Activated naive CD4-positive, alpha-beta T cell treated with anti-CD3 and anti-CD28 coated beads, Interleukin-2, amount 50 U/mL, for 24 hours (primary cell): Measurements from ENCODE around the gene GSX2.
"Not testable (repeated sequence)": the region's sequence is repeated elsewhere in the genome, so short reads cannot be mapped to it uniquely, and the experiment has no call there.

Experiments used
- H3K27ac Mint-ChIP-seq: one replicate; pipeline ENCODE4 v1.8.0; 2021; ENCODE audit warnings: mild to moderate bottlenecking, mixed read lengths
- H3K27me3 Mint-ChIP-seq: one replicate; pipeline ENCODE4 v1.8.0; 2021; ENCODE audit warnings: mixed read lengths
- H3K36me3 Mint-ChIP-seq: one replicate; pipeline ENCODE4 v1.8.0; 2021; ENCODE audit warnings: mixed read lengths
- H3K4me1 Mint-ChIP-seq: one replicate; pipeline ENCODE4 v1.8.0; 2021; ENCODE audit warnings: mixed read lengths
- H3K4me3 Mint-ChIP-seq: one replicate; pipeline ENCODE4 v1.8.0; 2021; ENCODE audit warnings: mild to moderate bottlenecking, mixed read lengths
- H3K9me3 Mint-ChIP-seq: one replicate; pipeline ENCODE4 v1.8.0; 2021; ENCODE audit warnings: mixed read lengths

Gene GSX2

GRCh38 chr4:54099748-54100574 lies at the start of gene GSX2:
Gene GSX2, plus strand, starts transcription at chr4:54100163. Its CDS starts 182 bp downstream, at chr4:54100345.
- H3K27ac Mint-ChIP-seq: no peak within 1 kb of the TSS
- H3K36me3 Mint-ChIP-seq: no peaks in the 10 kb centered on the region
- peak within 1 kb of the TSS; percentile 71 for H3K4me3 Mint-ChIP-seq
- no peaks in the 10 kb centered on the region for H3K9me3 Mint-ChIP-seq
- peaks cover 80% of the 10 kb centered on the region for H3K27me3 Mint-ChIP-seq
- H3K4me1 Mint-ChIP-seq: peaks cover 49% of the 10 kb centered on the region

DNA sequence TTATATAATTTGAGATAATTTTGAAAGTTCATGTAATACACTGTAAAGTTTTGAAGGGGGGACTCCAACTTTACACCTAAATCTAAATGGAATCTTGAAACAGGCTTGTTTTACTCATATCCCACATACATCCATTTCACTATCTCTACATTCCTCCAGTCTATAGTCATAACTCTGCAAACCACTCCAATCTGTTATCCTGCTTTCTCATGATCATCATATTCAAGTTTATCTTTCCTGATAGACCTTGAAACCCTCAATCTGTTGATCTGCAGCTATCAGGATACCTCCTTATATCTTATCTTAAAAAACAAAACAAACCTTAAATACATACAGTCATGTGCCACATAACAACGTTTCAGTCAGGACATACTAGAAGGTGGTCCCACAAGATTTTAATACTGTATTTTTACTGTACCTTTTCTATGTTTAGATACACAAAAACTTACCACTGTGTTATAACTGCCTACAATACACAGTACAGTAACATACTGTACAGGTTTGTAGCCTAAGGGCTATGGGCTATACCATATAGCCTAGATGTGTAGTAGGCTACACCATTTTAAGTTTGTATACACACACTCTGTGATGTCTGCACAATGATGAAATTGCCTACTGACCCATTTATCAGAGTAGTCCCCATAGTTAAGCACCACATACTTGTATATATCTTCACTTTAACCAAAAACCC lies 49.6 kb upstream of the GSX2 start:
- Mint-ChIP-seq H3K27ac (no peak overlapping the region), H3K27me3 (no peaks in the 10 kb centered on the region), H3K4me3 (no peak overlapping the region), H3K36me3 (peaks cover 13% of the 10 kb centered on the region), H3K4me1 (peaks cover 52% of the 10 kb centered on the region), H3K9me3 (no peaks in the 10 kb centered on the region)

- H3K4me1 Mint-ChIP-seq: peaks cover 74% of the 10 kb centered on the region
These were observed 46.6 kb upstream of the GSX2 start for GRCh38 chr4:54053322-54053721.

DNA sequence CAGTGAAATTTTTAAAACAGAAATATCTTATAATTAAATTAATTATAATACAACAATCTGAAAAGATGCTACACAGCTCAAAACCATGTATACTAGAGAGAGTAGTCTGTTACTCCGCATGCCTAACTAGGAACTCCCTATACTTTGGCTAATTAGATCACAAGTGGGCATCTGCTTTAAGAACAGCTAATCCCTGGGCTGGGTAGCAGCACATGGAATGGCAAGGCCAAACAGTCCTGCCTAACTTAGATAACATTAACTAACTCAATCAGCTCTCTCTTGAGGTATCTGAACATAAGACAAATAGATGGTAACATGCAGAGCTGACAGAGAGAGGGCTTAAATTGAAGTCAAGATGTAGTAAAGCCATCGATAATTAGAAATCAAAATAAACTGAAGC lies 45.5 kb upstream of the GSX2 start:
- Mint-ChIP-seq H3K4me3 (no peak overlapping the region), H3K27ac (no peak overlapping the region), H3K36me3 (peaks cover 9% of the 10 kb centered on the region), H3K9me3 (no peaks in the 10 kb centered on the region), H3K27me3 (no peaks in the 10 kb centered on the region), H3K4me1 (peaks cover 82% of the 10 kb centered on the region)

More at GRCh38 chr4:54053322-54053721, 46.6 kb upstream of the GSX2 start:
- peaks cover 11% of the 10 kb centered on the region for H3K36me3 Mint-ChIP-seq
- not testable (repeated sequence) for H3K27ac Mint-ChIP-seq, H3K27me3 Mint-ChIP-seq, H3K9me3 Mint-ChIP-seq, H3K4me3 Mint-ChIP-seq

DNA sequence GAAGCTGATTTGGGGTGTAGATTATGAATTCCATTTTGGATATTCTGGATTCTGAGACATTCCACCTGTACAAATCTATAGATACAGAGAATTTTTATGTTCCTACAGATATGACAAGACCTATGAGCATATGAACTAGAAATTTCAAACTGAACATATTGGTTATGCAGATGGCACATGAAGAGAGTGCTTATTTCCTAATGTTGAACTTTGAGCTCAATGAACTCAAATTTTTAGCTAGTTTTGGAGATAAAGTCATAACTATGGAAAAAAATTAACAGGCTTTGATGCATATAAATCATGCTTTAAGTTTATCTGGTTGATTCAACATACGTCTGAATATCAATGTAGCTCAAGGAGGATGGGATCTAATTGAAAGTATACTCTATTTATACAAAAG lies 44.5 kb upstream of the GSX2 start:
- Mint-ChIP-seq H3K4me1 (peaks cover 82% of the 10 kb centered on the region), H3K36me3 (peaks cover 12% of the 10 kb centered on the region), H3K4me3 (no peak overlapping the region), H3K9me3 (no peaks in the 10 kb centered on the region), H3K27ac (no peak overlapping the region), H3K27me3 (no peaks in the 10 kb centered on the region)

GRCh38 chr4:54056360-54056759 lies 43.6 kb upstream of the GSX2 start:
- Mint-ChIP-seq H3K27me3 (no peaks in the 10 kb centered on the region), H3K4me3 (peak overlapping the region; percentile 79), H3K4me1 (peaks cover 82% of the 10 kb centered on the region), H3K9me3 (no peaks in the 10 kb centered on the region), H3K27ac (peak overlapping the region; percentile 69), H3K36me3 (peaks cover 12% of the 10 kb centered on the region)

GRCh38 chr4:54058171-54058570 lies 41.8 kb upstream of the GSX2 start:
- Mint-ChIP-seq H3K4me3 (peak overlapping the region; percentile 79), H3K9me3 (no peaks in the 10 kb centered on the region), H3K36me3 (peaks cover 13% of the 10 kb centered on the region), H3K27me3 (no peaks in the 10 kb centered on the region), H3K27ac (peak overlapping the region; percentile 90), H3K4me1 (peaks cover 89% of the 10 kb centered on the region)

DNA sequence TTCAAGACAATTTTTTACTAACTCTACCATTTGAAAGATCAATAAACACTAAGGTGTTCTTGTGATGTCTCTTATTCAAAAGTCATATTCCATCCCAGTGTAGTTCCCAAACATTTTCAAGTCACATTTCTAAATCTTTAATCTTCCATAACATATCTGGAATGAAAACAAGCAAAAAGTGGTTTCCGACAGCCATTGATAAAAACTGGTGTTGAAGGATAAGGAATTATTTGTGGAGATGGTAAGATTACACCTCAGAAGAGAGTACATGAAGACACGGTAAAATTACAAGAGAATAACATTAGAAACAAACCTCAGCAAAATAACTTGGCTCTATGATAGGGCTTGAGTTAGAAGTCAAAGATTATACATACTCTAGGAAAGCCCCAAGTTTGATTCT lies 39.8 kb upstream of the GSX2 start:
- Mint-ChIP-seq H3K36me3 (peaks cover 8% of the 10 kb centered on the region), H3K27ac (peak overlapping the region; percentile 78), H3K27me3 (no peaks in the 10 kb centered on the region), H3K4me3 (peak overlapping the region; percentile 66), H3K4me1 (peaks cover 79% of the 10 kb centered on the region), H3K9me3 (no peaks in the 10 kb centered on the region)

DNA sequence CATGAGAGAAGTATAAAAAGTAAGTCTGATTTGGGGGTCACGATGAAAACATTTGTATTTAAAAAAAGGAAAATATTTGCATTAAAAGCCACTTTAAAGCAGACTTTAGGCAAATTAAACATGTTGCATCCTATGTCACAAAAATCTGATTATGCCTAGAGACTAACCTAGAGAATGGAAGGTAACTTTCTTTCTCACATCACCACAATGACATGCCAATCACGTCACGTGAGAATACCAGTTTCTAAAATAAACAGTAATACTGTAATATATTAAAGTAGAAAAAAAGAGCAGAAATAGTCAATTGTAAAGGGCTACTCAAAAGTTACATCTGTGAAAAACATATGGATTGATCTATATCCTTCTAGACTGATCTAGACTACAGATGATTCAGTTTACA lies 38.9 kb upstream of the GSX2 start:
- Mint-ChIP-seq H3K27ac (peak overlapping the region; percentile 93), H3K9me3 (no peaks in the 10 kb centered on the region), H3K36me3 (peaks cover 4% of the 10 kb centered on the region), H3K4me3 (peak overlapping the region; percentile 72), H3K4me1 (peaks cover 83% of the 10 kb centered on the region), H3K27me3 (no peaks in the 10 kb centered on the region)

GRCh38 chr4:54061873-54062272 lies 38.1 kb upstream of the GSX2 start:
- H3K4me3 Mint-ChIP-seq: peak overlapping the region; percentile 72
- H3K4me1 Mint-ChIP-seq: peaks cover 76% of the 10 kb centered on the region
- no peaks in the 10 kb centered on the region for H3K9me3 Mint-ChIP-seq
- H3K36me3 Mint-ChIP-seq: peaks cover 4% of the 10 kb centered on the region
- H3K27ac Mint-ChIP-seq: peak overlapping the region; percentile 93
- no peaks in the 10 kb centered on the region for H3K27me3 Mint-ChIP-seq

DNA sequence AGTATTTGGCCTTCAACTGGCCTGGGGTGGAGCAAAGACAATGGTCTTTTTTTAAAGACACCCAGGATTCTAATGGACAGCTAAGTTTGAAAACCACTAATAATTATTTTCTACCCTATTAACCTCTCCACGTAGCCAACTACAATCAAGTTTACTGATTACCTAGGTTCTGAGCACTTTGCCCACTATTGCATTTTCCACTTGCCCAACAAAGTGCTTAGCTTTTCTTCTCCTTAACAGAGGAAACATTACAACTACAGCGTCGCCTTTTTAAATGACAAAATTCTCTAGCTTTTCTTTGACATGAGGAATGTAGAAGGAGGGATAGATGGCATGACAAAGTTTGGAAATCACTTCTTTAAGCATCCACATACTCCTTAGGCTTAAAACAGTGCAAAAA lies 37.6 kb upstream of the GSX2 start:
- peak overlapping the region; percentile 98 for H3K27ac Mint-ChIP-seq
- H3K27me3 Mint-ChIP-seq: no peaks in the 10 kb centered on the region
- H3K9me3 Mint-ChIP-seq: no peaks in the 10 kb centered on the region
- peak overlapping the region; percentile 97 for H3K4me3 Mint-ChIP-seq
- peaks cover 4% of the 10 kb centered on the region for H3K36me3 Mint-ChIP-seq
- H3K4me1 Mint-ChIP-seq: peaks cover 70% of the 10 kb centered on the region

DNA sequence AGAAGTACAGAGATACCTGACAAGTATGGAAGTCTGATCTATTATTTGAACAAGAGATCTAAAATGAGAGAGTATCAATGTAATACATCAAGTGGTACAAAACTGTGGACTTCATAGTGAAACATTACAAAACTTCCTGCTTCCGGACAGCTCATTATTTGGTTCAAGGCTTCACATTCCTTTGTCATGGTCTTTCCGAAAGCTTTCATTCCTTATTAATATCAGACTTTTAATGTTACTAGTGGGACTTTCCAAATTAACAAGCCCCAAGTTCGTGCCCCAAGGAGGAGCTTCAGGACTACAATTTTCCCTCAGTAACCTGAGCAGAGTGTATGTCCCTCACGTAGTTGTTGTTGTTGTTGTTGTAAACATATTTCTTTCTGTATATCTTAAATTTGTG lies 36.7 kb upstream of the GSX2 start:
- peaks cover 62% of the 10 kb centered on the region for H3K4me1 Mint-ChIP-seq

GRCh38 chr4:54063737-54064316 lies 36.1 kb upstream of the GSX2 start:
- Mint-ChIP-seq H3K27me3 (no peaks in the 10 kb centered on the region), H3K36me3 (peaks cover 4% of the 10 kb centered on the region), H3K4me1 (peaks cover 56% of the 10 kb centered on the region)

More for the DNA sequence above, 36.7 kb upstream of the GSX2 start:
- H3K27me3 Mint-ChIP-seq: no peaks in the 10 kb centered on the region
- peak overlapping the region; percentile 98 for H3K27ac Mint-ChIP-seq
- H3K36me3 Mint-ChIP-seq: peaks cover 4% of the 10 kb centered on the region
- no peaks in the 10 kb centered on the region for H3K9me3 Mint-ChIP-seq
- peak overlapping the region; percentile 97 for H3K4me3 Mint-ChIP-seq

DNA sequence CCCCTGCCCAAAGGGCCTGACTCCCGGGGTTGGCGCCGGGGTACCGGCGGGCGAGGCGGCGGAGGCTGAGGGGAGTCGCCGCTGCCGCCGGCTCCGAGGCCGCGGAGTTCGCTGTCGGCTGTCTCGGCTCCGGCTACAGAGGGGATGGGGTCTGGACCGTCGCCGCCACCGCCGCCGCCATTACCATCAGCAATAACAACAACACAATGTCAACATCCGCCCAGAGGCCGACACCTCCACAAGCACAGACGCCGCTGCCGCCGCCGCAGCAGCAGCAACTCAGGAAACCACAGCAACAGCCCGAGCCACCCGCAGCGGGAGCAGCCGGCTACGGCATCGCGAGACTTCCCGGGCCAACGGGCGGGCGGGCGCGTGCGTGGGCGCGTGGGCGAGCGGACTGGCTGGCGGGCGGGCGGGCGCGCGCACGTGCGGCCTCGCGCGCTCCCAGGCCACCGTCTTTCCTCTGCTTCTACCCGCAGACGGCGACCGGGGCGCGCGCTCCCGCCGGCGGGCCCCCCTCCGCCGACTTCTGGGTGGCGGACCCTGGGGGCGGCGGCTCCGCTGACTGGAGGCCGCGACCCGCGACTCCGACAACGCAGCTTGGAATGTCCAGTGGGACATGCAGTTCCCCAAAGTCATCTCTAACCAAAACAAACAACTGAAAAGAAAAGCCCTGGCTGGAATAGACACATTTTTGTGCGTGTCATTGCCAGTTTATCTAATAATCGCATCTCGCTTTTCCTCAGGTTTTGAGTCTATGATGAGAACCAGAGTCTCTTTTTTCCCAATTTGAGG lies 35.4 kb upstream of the GSX2 start, which contains the start of gene CHIC2:
Gene CHIC2, minus strand, starts transcription at position 289 of the 795 bp plus-strand sequence. CDS start 305 bp downstream, outside the sequence.
- Mint-ChIP-seq H3K4me3 (peak within 1 kb of the TSS; percentile 97), H3K9me3 (no peaks in the 10 kb centered on the region), H3K36me3 (peaks cover 4% of the 10 kb centered on the region), H3K4me1 (peaks cover 49% of the 10 kb centered on the region), H3K27me3 (no peaks in the 10 kb centered on the region), H3K27ac (peak within 1 kb of the TSS; percentile 98)

More at GRCh38 chr4:54063737-54064316, 36.1 kb upstream of the GSX2 start:
- Mint-ChIP-seq H3K27ac (peak overlapping the region; percentile 98), H3K4me3 (peak overlapping the region; percentile 97), H3K9me3 (no peaks in the 10 kb centered on the region)
